ENCODE measurements around the gene TTC22.

TTC22 gene

GRCh38 chr1:54745274-54745673, 55.8 kb downstream of the TTC22 start:
- no peak for DNase-seq

- DNase-seq = no peak
These were observed 56.4 kb downstream of the TTC22 start for GRCh38 chr1:54744696-54745095.

- no peak for DNase-seq
These were observed 57.5 kb downstream of the TTC22 start for GRCh38 chr1:54743416-54744226.

- DNase-seq = no peak
These were observed 58.8 kb downstream of the TTC22 start for GRCh38 chr1:54742282-54742681.

- no peak for DNase-seq
These were observed 59.6 kb downstream of the TTC22 start for GRCh38 chr1:54741531-54741930.

- DNase-seq = no peak
These were observed 62.9 kb downstream of the TTC22 start for GRCh38 chr1:54738244-54738643.

GRCh38 chr1:54736685-54737084, 64.4 kb downstream of the TTC22 start:
- no peak for DNase-seq
